ENCODE data around the gene TMEM62. TPM values are rescaled to one million over a fixed set of nuclear protein-coding genes. Genes with fewer than 3 reads are reported as not detected.

TMEM62 gene
- total RNA-seq, 6 experiments from 2014 or later, result 7.6 to 17.1 (median 9.6) TPM

- Histone ChIP-seq H3K9me3 (no peaks in the 10 kb centered on the region), H3K4me1 (no peaks in the 10 kb centered on the region), H3K4me3 (no peak overlapping the region), H3K27me3 (no peaks in the 10 kb centered on the region), H3K36me3 (no peaks in the 10 kb centered on the region), H3K27ac (no peak overlapping the region)
- no peak for TF ChIP-seq POLR2A (IDR thresholded peaks at IDR 0.05)
- no peak for TF ChIP-seq CTCF (IDR thresholded peaks at IDR 0.05)
- ATAC-seq (no peak), DNase-seq (no peak)
- 45% methylated on average over 2 of the region's 9 CpGs for WGBS (ENCODE audit: insufficient coverage, low coverage, low lambda C conversion rate, missing lambda C conversion rate)
- intact Hi-C loops (cut with DNase I), result no loop called here
Observed at GRCh38 chr15:43207024-43207423, 73.6 kb downstream of the TMEM62 start.

DNA sequence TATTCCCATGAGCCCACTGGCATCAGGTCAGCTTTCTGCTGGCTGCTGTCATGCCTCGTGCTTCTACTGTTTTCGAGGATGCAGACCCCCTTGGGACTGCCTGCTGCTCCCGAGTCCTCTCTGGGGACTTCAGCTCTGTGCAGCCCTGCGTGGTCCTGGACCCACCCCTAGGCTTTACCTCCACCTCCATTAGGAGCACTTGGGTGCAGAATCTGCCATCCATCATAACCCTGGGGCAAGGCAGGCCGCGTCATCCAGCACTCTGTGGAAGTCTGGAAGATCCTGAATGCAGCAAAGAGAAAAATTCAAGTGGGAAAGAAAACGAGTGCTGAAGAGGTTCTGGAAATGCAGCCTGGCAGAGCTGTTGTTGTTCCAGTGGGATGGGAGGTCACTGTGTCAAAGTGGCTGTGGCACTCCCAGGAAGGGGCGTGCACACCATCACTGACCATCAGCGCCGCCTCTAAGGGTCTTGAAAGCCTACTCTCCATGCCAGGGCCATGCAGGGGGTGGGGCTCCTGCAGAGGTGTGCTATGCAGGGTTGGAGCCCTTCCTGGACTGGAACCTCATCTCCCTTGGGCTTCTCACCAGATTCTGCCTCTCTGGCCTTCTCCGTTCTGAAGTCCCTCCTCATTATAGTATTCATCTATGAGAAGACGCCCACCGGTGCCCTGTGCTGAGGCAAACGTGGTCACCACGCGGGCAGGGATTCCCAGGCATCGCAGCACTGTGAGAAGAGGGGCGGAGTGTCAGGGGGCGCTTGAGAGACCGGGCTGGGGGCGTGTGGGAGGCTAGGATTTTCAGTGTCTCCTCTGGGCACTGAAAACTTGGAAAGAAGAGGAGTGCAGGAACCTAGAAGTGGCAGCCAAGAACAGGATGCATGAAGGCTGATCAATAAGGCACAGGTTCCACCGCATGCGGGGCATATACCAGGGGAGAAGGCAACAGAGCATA, 74.9 kb downstream of the TMEM62 start:
- H3K27ac ChIP-seq, result no peak overlapping the region
- WGBS (ENCODE audit: insufficient coverage, low coverage, low lambda C conversion rate, missing lambda C conversion rate), result 48% methylated on average over 15 of the region's 23 CpGs
- H3K27me3 ChIP-seq, result no peaks in the 10 kb centered on the region
- H3K9me3 ChIP-seq, result no peaks in the 10 kb centered on the region
- intact Hi-C loops (cut with DNase I), result no loop called here
- no peaks in the 10 kb centered on the region for H3K36me3 ChIP-seq
- no peak for ATAC-seq
- TF ChIP-seq CTCF (IDR thresholded peaks at IDR 0.05), result no peak
- H3K4me3 ChIP-seq, result no peak overlapping the region
- H3K4me1 ChIP-seq, result no peaks in the 10 kb centered on the region
- no peak for DNase-seq

DNA sequence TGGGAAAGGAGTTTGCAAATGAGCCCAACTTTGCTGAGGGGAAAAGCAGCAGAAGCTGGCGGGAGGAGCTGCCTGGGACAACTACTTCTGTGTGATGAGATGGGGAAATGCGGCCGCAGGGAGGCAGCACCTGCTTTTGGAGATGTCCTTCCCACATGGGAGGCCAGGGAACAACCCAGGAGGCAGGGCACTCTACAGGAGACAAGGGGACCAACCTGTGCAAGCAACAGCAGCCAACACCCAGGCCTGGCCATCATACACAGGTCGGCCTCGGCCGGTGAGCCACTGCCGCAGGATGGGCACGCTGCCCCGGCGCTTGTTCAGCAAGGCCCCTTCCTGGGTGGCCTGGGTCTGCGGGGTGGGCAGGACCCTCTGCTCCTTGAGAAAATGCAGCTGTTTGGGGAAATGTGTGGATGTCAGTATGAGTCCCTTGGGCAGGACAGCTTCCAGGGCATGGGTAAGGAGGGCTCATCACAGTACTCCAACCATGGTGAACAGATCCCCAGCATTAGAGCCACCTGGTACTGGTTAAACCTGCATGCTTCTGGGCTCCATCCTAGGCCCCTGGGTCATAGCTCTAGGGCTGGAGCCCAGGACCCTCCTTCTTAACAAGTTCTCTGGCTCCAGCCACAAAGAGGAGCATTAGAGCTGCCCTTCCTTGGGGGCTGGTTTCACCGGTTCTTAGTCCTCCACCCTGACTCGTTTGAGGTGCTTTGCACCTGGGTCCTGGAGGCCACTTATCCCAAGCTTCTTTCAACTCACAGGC, 75.9 kb downstream of the TMEM62 start:
- peak in 1 of 3 donors; percentile 38 for DNase-seq
- peak in 2 of 4 donors; percentile 8 to 15 for TF ChIP-seq CTCF (IDR thresholded peaks at IDR 0.05)
- no peak for TF ChIP-seq POLR2A (IDR thresholded peaks at IDR 0.05)
- ATAC-seq, result peak in 3 of 4 donors; percentile 21 to 55 (median 48)

GRCh38 chr15:43210172-43210745, 76.9 kb downstream of the TMEM62 start:
- ATAC-seq (no peak), DNase-seq (peak in 1 of 3 donors; percentile 31)
- no peak for TF ChIP-seq CTCF (IDR thresholded peaks at IDR 0.05)
- no peak for TF ChIP-seq POLR2A (IDR thresholded peaks at IDR 0.05)
- H3K27ac ChIP-seq, result no peak overlapping the region
- H3K4me3 ChIP-seq, result no peak overlapping the region
- no peaks in the 10 kb centered on the region for H3K27me3 ChIP-seq
- intact Hi-C loops (cut with DNase I), result no loop called here
- H3K9me3 ChIP-seq, result no peaks in the 10 kb centered on the region
- 74% methylated on average over 9 of the region's 15 CpGs for WGBS (ENCODE audit: insufficient coverage, low coverage, low lambda C conversion rate, missing lambda C conversion rate)
- H3K4me1 ChIP-seq, result no peaks in the 10 kb centered on the region
- H3K36me3 ChIP-seq, result no peaks in the 10 kb centered on the region

More for the DNA sequence above, 75.9 kb downstream of the TMEM62 start:
- WGBS (ENCODE audit: insufficient coverage, low coverage, low lambda C conversion rate, missing lambda C conversion rate), result 8% methylated on average over 4 of the region's 13 CpGs
- Histone ChIP-seq H3K36me3 (no peaks in the 10 kb centered on the region), H3K27me3 (no peaks in the 10 kb centered on the region), H3K4me3 (no peak overlapping the region), H3K9me3 (no peaks in the 10 kb centered on the region), H3K27ac (no peak overlapping the region), H3K4me1 (no peaks in the 10 kb centered on the region)
- intact Hi-C loops (cut with DNase I), result no loop called here

All from right lobe of liver (tissue), 6 donors.